Measurements from ENCODE around the gene PFKFB2.

The PFKFB2 gene

GRCh38 chr1:207022996-207023679 lies 29.9 kb upstream of the PFKFB2 start:
- DNase-seq: no peak

GRCh38 chr1:207024202-207025145 lies 28.6 kb upstream of the PFKFB2 start:
- no peak for DNase-seq

GRCh38 chr1:207025146-207025880 lies 27.8 kb upstream of the PFKFB2 start:
- DNase-seq: no peak

GRCh38 chr1:207026104-207026534 lies 27.0 kb upstream of the PFKFB2 start:
- no peak for DNase-seq

- no peak for DNase-seq
These were observed 25.8 kb upstream of the PFKFB2 start for GRCh38 chr1:207027206-207027777.

- no peak for DNase-seq
These were observed 25.2 kb upstream of the PFKFB2 start for GRCh38 chr1:207027921-207028320.

- DNase-seq: no peak
These were observed 24.0 kb upstream of the PFKFB2 start for GRCh38 chr1:207028884-207029650.

- no peak for DNase-seq
These were observed 23.2 kb upstream of the PFKFB2 start for GRCh38 chr1:207029701-207030521.

GRCh38 chr1:207030522-207031009 lies 22.5 kb upstream of the PFKFB2 start:
- no peak for DNase-seq

GRCh38 chr1:207031016-207031415 lies 22.1 kb upstream of the PFKFB2 start:
- no peak for DNase-seq

GRCh38 chr1:207031632-207032264 lies 21.3 kb upstream of the PFKFB2 start:
- peak; percentile 41 for DNase-seq

- DNase-seq: peak; percentile 91
These were observed 20.5 kb upstream of the PFKFB2 start, which contains the start of gene C1orf116 for GRCh38 chr1:207032528-207033017. Gene C1orf116, minus strand, starts transcription at chr1:207032756. Its CDS starts 5,158 bp downstream, at chr1:207027598.

GRCh38 chr1:207033302-207033701 lies 19.8 kb upstream of the PFKFB2 start:
- DNase-seq: no peak

- DNase-seq: no peak
These were observed 18.9 kb upstream of the PFKFB2 start for GRCh38 chr1:207034208-207034607.

- no peak for DNase-seq
These were observed 18.1 kb upstream of the PFKFB2 start for GRCh38 chr1:207034998-207035397.

- DNase-seq: no peak
These were observed 17.1 kb upstream of the PFKFB2 start for GRCh38 chr1:207035877-207036551.

GRCh38 chr1:207036865-207037264 lies 16.2 kb upstream of the PFKFB2 start:
- no peak for DNase-seq

GRCh38 chr1:207039380-207040180 lies 13.5 kb upstream of the PFKFB2 start:
- no peak for DNase-seq

GRCh38 chr1:207040181-207040533 lies 12.9 kb upstream of the PFKFB2 start:
- no peak for DNase-seq

Measured in NCI-H774 (cell line).